VCaP (cell line): Measurements from ENCODE around the gene PSME4.

Source experiments
- H3K27ac ChIP-seq: fragments of 450-650 bp; 2 replicates; pipeline ENCODE4 v1.5.1; 2017
- TF ChIP-seq, protein P1 (sequence below): fragments of 450-650 bp; conservative IDR thresholded peaks from 2 replicates; pipeline ENCODE4 v1.5.1; 2017; ENCODE audit warnings: mild to moderate bottlenecking, moderate library complexity

The PSME4 gene

GRCh38 chr2:53877112-53877511 is 93.7 kb downstream of the PSME4 start:
- TF ChIP-seq, protein P1, sequence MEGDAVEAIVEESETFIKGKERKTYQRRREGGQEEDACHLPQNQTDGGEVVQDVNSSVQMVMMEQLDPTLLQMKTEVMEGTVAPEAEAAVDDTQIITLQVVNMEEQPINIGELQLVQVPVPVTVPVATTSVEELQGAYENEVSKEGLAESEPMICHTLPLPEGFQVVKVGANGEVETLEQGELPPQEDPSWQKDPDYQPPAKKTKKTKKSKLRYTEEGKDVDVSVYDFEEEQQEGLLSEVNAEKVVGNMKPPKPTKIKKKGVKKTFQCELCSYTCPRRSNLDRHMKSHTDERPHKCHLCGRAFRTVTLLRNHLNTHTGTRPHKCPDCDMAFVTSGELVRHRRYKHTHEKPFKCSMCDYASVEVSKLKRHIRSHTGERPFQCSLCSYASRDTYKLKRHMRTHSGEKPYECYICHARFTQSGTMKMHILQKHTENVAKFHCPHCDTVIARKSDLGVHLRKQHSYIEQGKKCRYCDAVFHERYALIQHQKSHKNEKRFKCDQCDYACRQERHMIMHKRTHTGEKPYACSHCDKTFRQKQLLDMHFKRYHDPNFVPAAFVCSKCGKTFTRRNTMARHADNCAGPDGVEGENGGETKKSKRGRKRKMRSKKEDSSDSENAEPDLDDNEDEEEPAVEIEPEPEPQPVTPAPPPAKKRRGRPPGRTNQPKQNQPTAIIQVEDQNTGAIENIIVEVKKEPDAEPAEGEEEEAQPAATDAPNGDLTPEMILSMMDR, result no peak

GRCh38 chr2:53874401-53874950 is 96.3 kb downstream of the PSME4 start:
- TF ChIP-seq, protein P1, result no peak
- peak overlapping the region; percentile 55 for H3K27ac ChIP-seq

More at GRCh38 chr2:53877112-53877511, 93.7 kb downstream of the PSME4 start:
- H3K27ac ChIP-seq, result no peak overlapping the region

DNA sequence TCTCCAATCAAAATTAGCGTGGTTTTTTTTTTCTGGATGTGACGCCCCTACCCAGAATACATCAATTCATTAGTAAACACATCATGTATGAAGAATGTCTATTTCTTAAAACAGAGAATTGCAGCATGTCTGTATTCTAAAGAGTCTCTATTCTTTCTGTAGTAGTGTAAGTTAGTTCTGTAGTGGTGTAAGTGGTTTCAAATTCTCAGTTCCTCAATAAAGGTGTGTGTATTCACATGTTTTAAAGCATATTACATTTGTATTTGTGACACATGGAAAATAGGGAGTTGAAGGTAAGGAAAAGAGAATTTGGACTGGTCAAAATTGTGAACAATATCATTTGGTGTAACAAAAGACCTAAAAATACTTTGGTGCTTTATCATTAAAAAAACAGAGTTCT is 103.0 kb downstream of the PSME4 start:
- TF ChIP-seq, protein P1, result no peak
- no peak overlapping the region for H3K27ac ChIP-seq

DNA sequence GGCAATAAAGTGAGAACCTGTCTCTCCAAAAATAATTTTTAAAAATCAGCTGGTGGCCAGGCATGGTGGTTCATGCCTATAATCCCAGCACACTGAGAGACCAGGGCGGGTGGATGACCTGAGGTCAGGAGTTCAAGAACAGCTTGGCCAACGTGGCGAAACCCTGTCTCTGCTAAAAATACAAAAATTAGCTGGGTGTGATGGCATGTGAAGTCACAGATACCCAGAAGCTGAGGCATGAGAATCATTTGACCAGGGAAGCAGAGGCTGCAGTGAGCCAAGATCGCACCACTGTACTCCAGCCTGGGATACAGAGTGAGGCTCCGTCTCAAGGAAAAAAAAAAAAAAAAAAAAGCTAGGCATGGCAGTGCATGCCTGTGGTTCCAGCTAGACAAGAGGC is 103.6 kb downstream of the PSME4 start:
- TF ChIP-seq, protein P1, result no peak
- H3K27ac ChIP-seq, result no peak overlapping the region

DNA sequence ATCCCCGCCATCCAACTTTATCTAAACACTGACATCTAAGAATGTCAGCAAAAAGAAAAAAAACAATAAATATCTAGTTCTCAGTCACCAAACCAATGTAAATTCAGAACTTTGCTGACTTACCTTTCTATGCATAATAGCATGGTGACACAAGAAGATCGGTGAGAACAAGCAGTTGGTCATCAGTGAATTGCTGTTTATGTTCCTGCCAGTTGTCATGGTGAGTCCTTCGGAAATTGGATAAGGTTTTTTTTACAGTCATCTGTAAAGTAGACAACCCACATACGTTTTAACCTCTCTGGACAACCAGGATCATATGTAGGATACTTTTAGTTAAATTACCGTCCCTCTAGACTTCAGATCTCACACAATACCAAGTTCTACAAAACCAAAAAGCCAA is 104.8 kb downstream of the PSME4 start:
- TF ChIP-seq, protein P1, result no peak
- H3K27ac ChIP-seq, result no peak overlapping the region

DNA sequence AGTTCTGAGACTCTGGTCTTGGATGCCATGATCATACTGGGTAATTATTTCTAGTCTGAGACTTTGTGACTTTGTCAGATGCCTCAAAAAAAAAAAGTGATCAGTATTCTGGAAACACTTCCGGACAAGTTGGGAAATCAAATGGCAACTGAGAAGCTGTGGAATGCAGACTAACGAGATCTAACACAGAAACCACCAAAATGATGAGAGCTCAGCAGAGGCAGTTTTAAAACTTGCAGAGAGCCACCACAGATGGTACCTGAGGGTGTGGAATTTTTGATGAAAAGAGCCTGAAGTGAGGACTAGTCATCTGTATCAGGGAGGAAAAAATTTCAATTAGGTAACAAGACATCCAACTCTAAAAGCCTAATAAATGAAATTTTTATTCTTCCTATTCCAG is 105.5 kb downstream of the PSME4 start:
- no peak overlapping the region for H3K27ac ChIP-seq
- TF ChIP-seq, protein P1, result no peak

DNA sequence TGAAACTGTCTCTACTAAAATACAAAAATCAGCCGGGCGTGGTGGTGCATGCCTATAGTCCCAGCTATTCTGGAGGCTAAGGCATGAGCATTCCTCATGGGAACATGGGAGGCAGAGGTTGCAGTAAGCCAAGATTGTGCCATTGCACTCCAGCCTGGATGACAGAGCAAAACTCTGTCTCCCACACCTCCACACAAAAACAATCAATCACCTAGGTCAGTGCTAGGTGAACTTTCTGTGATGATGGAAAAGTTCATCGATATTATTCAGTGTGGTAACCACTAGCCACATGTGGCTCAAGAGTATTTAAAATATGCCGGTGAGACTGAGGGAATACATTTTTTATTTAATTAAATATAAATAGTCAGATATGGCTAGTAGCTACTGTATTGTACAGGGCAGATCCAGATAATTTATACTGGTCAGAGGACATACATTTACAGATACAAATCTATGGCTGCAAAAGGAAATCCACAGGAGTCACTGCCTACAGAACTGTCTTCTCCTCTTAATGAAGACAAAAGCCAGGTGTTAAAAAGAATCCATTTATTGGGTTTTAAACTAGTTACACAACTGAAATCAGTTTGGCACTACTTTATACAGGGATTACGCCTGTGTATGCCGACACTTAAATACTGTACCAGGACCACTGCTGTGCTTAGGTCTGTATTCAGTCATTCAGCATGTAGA is 107.1 kb downstream of the PSME4 start:
- TF ChIP-seq, protein P1, result no peak
- no peak overlapping the region for H3K27ac ChIP-seq
